OCI-LY1 (cell line): ENCODE measurements around the gene ZNF20.

Source experiments
- H2AFZ ChIP-seq: fragments of 200-600 bp; sonication (generic), shearing (Covaris generic); 2 replicates; pipeline ENCODE4 v1.6.0; 2014; ENCODE audit warnings: antibody characterized with exemption, mild to moderate bottlenecking, low read length
- H3F3A ChIP-seq: fragments of 200-600 bp; sonication (generic), shearing (Covaris generic); 2 replicates; pipeline ENCODE4 v1.6.0; 2014; ENCODE audit warnings: mild to moderate bottlenecking, antibody characterized with exemption, low read length, moderate library complexity; ENCODE audit not compliant: insufficient read depth
- H3K27ac ChIP-seq: fragments of 200-600 bp; sonication (generic); 2 replicates; pipeline ENCODE4 v1.5.1; 2014; ENCODE audit warnings: low read length, mixed run types, mild to moderate bottlenecking, low read depth; ENCODE audit not compliant: poor library complexity, severe bottlenecking
- H3K27me3 ChIP-seq: fragments of 200-600 bp; sonication (generic); 2 replicates; pipeline ENCODE4 v1.6.0; 2014; ENCODE audit warnings: antibody characterized with exemption, mild to moderate bottlenecking, low read length, moderate library complexity; ENCODE audit not compliant: insufficient read depth
- H3K36me3 ChIP-seq: fragments of 200-600 bp; sonication (generic); 2 replicates; pipeline ENCODE4 v1.6.1; 2014; ENCODE audit warnings: mild to moderate bottlenecking, antibody characterized with exemption, low read length, moderate library complexity, mixed read lengths; ENCODE audit not compliant: insufficient read depth
- H3K4me1 ChIP-seq: fragments of 200-600 bp; sonication (generic); 2 replicates; pipeline ENCODE4 v1.5.1; 2014; ENCODE audit warnings: mild to moderate bottlenecking, low read length, moderate library complexity; ENCODE audit not compliant: insufficient read depth, severe bottlenecking
- H3K4me2 ChIP-seq: fragments of 200-600 bp; sonication (generic), shearing (Covaris generic); 2 replicates; pipeline ENCODE4 v1.6.1; 2014; ENCODE audit warnings: low read length
- H3K4me3 ChIP-seq: fragments of 200-600 bp; sonication (generic); 2 replicates; pipeline ENCODE4 v1.5.1; 2014; ENCODE audit warnings: low read length, low read depth, mild to moderate bottlenecking, mixed read lengths; ENCODE audit not compliant: poor library complexity, severe bottlenecking
- H3K79me2 ChIP-seq: fragments of 200-600 bp; shearing (Covaris generic); 2 replicates; pipeline ENCODE4 v1.6.1; 2016; ENCODE audit warnings: mixed run types, low read length, mixed read lengths; ENCODE audit not compliant: insufficient read depth
- H3K9ac ChIP-seq: fragments of 200-600 bp; sonication (generic), shearing (Covaris generic); 2 replicates; pipeline ENCODE4 v1.6.1; 2014; ENCODE audit warnings: mild to moderate bottlenecking, low read length, mixed read lengths
- H3K9me2 ChIP-seq: fragments of 200-600 bp; sonication (generic), shearing (Covaris generic); 2 replicates; pipeline ENCODE4 v1.6.1; 2014; ENCODE audit warnings: low read depth, mild to moderate bottlenecking, low read length, mixed read lengths
- H3K9me3 ChIP-seq: fragments of 200-600 bp; shearing (Covaris generic); 2 replicates; pipeline ENCODE4 v1.6.1; 2014; ENCODE audit warnings: low read length, mixed read lengths
- H4K20me1 ChIP-seq: fragments of 200-600 bp; sonication (generic), shearing (Covaris generic); 2 replicates; pipeline ENCODE4 v1.6.0; 2016; ENCODE audit warnings: mild to moderate bottlenecking, low read length; ENCODE audit not compliant: insufficient read depth
- EZH2 ChIP-seq: fragments of 200-600 bp; sonication (generic), shearing (Covaris generic); IDR thresholded peaks from 2 replicates; pipeline ENCODE4 v1.8.0; 2017; ENCODE audit warnings: borderline replicate concordance, mixed run types, mild to moderate bottlenecking, antibody characterized with exemption, low read length, moderate library complexity, mixed read lengths
- TF ChIP-seq, protein P1 (sequence below): fragments of 200-600 bp; sonication (generic), shearing (Covaris generic); IDR thresholded peaks from 2 replicates; pipeline ENCODE4 v1.5.1; 2017; ENCODE audit warnings: mild to moderate bottlenecking, antibody characterized with exemption, low read length, moderate library complexity, mixed read lengths

The ZNF20 gene

DNA sequence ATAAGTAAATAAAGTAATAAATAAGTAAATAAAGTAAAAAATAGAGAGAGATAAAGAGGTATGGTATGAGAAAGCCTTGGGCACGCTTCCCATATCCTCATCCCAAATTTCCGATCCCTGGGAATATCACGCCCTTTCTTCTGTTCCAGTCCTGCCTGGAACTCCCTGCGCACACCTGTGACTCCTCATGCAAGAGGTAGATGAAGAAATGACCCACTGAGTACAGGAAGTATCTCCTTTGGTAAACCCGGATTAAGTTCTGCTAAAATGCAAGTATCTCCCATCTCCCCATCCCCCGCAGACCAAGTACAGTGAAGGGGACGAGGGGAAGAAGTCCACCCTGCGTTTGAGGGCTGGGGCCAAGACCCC, 22.3 kb upstream of the ZNF20 start:
- peak overlapping the region; percentile 70; the same call in 1 of the 2 replicates for H2AFZ ChIP-seq
- H3K36me3 ChIP-seq, result peaks cover 22% of the 10 kb centered on the region
- no peaks in the 10 kb centered on the region for H3K27me3 ChIP-seq
- H3K4me2 ChIP-seq, result peak overlapping the region; percentile 75
- H3K27ac ChIP-seq, result no peak overlapping the region
- no peaks in the 10 kb centered on the region for H3K9me2 ChIP-seq
- TF ChIP-seq, protein P1, sequence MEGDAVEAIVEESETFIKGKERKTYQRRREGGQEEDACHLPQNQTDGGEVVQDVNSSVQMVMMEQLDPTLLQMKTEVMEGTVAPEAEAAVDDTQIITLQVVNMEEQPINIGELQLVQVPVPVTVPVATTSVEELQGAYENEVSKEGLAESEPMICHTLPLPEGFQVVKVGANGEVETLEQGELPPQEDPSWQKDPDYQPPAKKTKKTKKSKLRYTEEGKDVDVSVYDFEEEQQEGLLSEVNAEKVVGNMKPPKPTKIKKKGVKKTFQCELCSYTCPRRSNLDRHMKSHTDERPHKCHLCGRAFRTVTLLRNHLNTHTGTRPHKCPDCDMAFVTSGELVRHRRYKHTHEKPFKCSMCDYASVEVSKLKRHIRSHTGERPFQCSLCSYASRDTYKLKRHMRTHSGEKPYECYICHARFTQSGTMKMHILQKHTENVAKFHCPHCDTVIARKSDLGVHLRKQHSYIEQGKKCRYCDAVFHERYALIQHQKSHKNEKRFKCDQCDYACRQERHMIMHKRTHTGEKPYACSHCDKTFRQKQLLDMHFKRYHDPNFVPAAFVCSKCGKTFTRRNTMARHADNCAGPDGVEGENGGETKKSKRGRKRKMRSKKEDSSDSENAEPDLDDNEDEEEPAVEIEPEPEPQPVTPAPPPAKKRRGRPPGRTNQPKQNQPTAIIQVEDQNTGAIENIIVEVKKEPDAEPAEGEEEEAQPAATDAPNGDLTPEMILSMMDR, result no peak
- TF ChIP-seq EZH2, result no peak
- peaks cover 10% of the 10 kb centered on the region; the same call in 1 of the 2 replicates for H3K9me3 ChIP-seq
- H4K20me1 ChIP-seq, result no peaks in the 10 kb centered on the region
- H3K4me3 ChIP-seq, result peak overlapping the region; percentile 90
- peaks cover 9% of the 10 kb centered on the region for H3K4me1 ChIP-seq
- H3K9ac ChIP-seq, result peak overlapping the region; percentile 87; the same call in 1 of the 2 replicates
- peaks cover 16% of the 10 kb centered on the region for H3K79me2 ChIP-seq
- H3F3A ChIP-seq, result no peaks in the 10 kb centered on the region

DNA sequence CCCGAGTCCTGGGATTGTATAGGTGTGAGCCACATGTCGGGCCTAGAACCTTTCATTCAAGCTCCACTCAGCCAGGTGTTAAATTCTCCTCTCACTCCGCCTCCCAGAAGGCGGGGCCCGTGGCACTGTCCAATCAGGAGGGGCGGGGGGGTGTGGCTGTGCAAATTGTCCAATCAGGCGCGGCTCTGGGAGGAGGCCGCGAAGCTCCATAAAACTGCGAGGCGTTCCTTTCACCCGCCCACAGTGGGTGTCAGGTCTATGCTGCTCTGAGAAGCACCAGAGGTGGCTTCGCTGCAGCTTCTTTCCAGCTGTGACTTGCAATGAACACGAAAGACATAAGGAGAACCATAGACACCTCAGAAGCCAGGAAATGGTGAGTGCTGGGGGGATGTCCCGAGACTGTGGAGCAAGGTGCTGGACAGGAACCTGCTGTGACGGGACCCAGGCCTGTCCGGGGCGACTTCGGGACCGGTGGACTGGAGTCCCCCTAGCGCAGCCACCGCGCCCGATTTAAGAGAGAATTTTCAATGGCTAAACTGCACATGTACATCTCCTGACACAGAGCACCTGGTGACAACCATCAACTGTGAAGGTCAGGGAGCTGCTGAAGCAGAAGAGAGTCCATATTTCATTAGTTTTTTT, 19.7 kb upstream of the ZNF20 start:
- H3K27ac ChIP-seq, result no peak overlapping the region

DNA sequence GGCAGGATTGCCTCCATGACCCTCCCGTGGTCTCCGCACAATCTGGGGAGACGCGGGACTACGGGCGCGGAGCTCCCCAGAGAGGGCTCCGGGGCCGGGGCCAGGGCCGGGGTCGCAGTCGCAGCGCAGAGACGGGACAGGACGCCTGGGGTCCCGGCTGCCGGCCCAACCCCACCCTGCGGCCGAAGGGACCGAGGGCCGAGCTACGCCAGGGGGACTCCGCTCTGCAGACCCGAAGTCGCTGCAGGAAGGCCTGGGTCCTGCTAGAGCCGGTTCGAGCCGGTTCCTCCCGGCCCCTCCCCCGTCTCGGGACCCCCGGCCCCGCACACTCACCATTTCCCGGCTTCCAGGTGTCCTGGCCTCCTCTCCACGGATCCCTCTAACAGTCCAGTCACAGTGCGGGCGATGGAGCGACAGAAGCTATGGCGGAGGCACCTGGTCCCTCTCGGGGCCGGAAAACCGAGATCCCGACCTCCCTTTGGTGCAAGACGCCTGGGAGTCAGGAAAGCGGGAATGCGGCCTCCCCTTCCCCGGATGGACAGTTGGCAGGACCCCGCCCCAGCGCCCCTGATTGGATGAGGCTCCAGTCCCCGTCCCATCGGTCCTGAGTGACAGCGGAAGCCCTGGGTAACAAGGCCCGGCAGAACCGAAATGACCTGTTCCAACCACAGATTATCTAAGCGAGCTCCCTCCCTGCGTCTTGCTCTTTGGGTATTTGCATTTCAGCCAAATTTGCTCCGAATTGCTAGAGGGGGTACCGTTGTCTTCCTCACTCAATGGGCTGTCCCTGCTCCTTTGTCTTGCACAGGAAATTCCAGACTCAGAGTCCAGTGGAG, 16.3 kb upstream of the ZNF20 start, which contains the start of gene ZNF625:
ZNF625 (minus strand) TSS at position 512 of the 836 bp plus-strand sequence; CDS start at position 336, 176 bp downstream.
- Histone ChIP-seq H3K4me2 (no peak within 1 kb of the TSS), H3K27ac (no peak within 1 kb of the TSS), H2AFZ (no peak within 1 kb of the TSS), H3K9me2 (no peaks in the 10 kb centered on the region), H3K9ac (no peak within 1 kb of the TSS), H3K27me3 (no peaks in the 10 kb centered on the region), H3K9me3 (no peaks in the 10 kb centered on the region), H3K79me2 (no peaks in the 10 kb centered on the region), H4K20me1 (no peaks in the 10 kb centered on the region), H3F3A (no peaks in the 10 kb centered on the region), H3K36me3 (no peaks in the 10 kb centered on the region), H3K4me1 (no peaks in the 10 kb centered on the region), H3K4me3 (no peak within 1 kb of the TSS)
- no peak for TF ChIP-seq EZH2
- TF ChIP-seq, protein P1, result no peak

More for the DNA sequence above, 19.7 kb upstream of the ZNF20 start:
- Histone ChIP-seq H3K79me2 (peaks cover 11% of the 10 kb centered on the region), H3K27me3 (no peaks in the 10 kb centered on the region), H3K36me3 (peaks cover 4% of the 10 kb centered on the region), H3K4me1 (peaks cover 9% of the 10 kb centered on the region), H3F3A (no peaks in the 10 kb centered on the region), H3K9me2 (no peaks in the 10 kb centered on the region), H2AFZ (no peak overlapping the region), H3K9ac (no peak overlapping the region), H3K4me3 (no peak overlapping the region), H3K9me3 (0 out of 2 replicates have a peak, but pooled peaks cover 3% of the 10 kb centered on the region), H4K20me1 (no peaks in the 10 kb centered on the region), H3K4me2 (no peak overlapping the region)
- TF ChIP-seq, protein P1, result no peak
- no peak for TF ChIP-seq EZH2
